H9 (cell line): ENCODE results near the gene CACNA1G. TPM values are rescaled to one million over a fixed set of nuclear protein-coding genes. Genes with fewer than 3 reads are reported as not detected.

ENCODE experiments used
- DNase-seq: peaks from one replicate; pipeline ENCODE4 v3.0.0-alpha.2; 2017
- H2AFZ ChIP-seq: one replicate; pipeline ENCODE4 v1.6.1; 2013; ENCODE audit warnings: mild to moderate bottlenecking, low read length, control low read depth, moderate library complexity
- H2AK5ac ChIP-seq: 2 replicates; pipeline ENCODE4 v1.6.1; 2013; ENCODE audit warnings: low read length, control low read depth, mixed read lengths; ENCODE audit not compliant: insufficient read length
- H2BK120ac ChIP-seq: one replicate; pipeline ENCODE4 v1.6.1; 2013; ENCODE audit warnings: low read depth, mild to moderate bottlenecking, low read length, control low read depth, inconsistent platforms; ENCODE audit not compliant: poor library complexity, severe bottlenecking
- H2BK12ac ChIP-seq: 2 replicates; pipeline ENCODE4 v1.6.1; 2013; ENCODE audit warnings: low read length, control low read depth, mixed read lengths, low read depth; ENCODE audit not compliant: insufficient read length
- H2BK15ac ChIP-seq: 2 replicates; pipeline ENCODE4 v1.6.1; 2013; ENCODE audit warnings: low read depth, low read length, control low read depth
- H2BK20ac ChIP-seq: one replicate; pipeline ENCODE4 v1.6.1; 2013; ENCODE audit warnings: low read depth, mild to moderate bottlenecking, low read length, control low read depth, inconsistent platforms; ENCODE audit not compliant: poor library complexity, severe bottlenecking
- H2BK5ac ChIP-seq: 2 replicates; pipeline ENCODE4 v1.6.1; 2013; ENCODE audit warnings: low read length, control low read depth, mixed read lengths; ENCODE audit not compliant: insufficient read length
- H3K14ac ChIP-seq: 2 replicates; pipeline ENCODE4 v1.6.1; 2013; ENCODE audit warnings: low read length, control low read depth; ENCODE audit not compliant: insufficient read depth
- H3K18ac ChIP-seq: 2 replicates; pipeline ENCODE4 v1.6.1; 2013; ENCODE audit warnings: low read depth, mild to moderate bottlenecking, mixed read lengths, low read length, control low read depth; ENCODE audit not compliant: insufficient read length
- H3K23ac ChIP-seq: 2 replicates; pipeline ENCODE4 v1.6.1; 2013; ENCODE audit warnings: low read length, control low read depth, mixed read lengths, low read depth; ENCODE audit not compliant: insufficient read length
- H3K23me2 ChIP-seq: 2 replicates; pipeline ENCODE4 v1.6.1; 2013; ENCODE audit warnings: low read depth, mild to moderate bottlenecking, mixed read lengths, low read length, control low read depth; ENCODE audit not compliant: insufficient read length, poor library complexity, severe bottlenecking
- H3K27ac ChIP-seq: 2 replicates; pipeline ENCODE4 v1.5.1; 2013; ENCODE audit warnings: low read length, control low read depth, mixed read lengths, low read depth; ENCODE audit not compliant: insufficient read length
- H3K27me3 ChIP-seq: 2 replicates; pipeline ENCODE4 v1.6.1; 2013; ENCODE audit warnings: low read length, control low read depth, inconsistent platforms; ENCODE audit not compliant: insufficient read depth
- H3K4ac ChIP-seq: 2 replicates; pipeline ENCODE4 v1.6.1; 2013; ENCODE audit warnings: low read depth, mild to moderate bottlenecking, control low read depth, inconsistent platforms, low read length, moderate library complexity
- H3K4me1 ChIP-seq: 2 replicates; pipeline ENCODE4 v1.6.1; 2013; ENCODE audit warnings: low read length, control low read depth, inconsistent platforms; ENCODE audit not compliant: insufficient read depth
- H3K4me2 ChIP-seq: 2 replicates; pipeline ENCODE4 v1.6.1; 2013; ENCODE audit warnings: low read length, control low read depth, mixed read lengths; ENCODE audit not compliant: insufficient read length, insufficient read depth
- H3K56ac ChIP-seq: 2 replicates; pipeline ENCODE4 v1.6.1; 2013; ENCODE audit warnings: low read depth, mild to moderate bottlenecking, mixed read lengths, low read length, control low read depth; ENCODE audit not compliant: insufficient read length
- H3K79me1 ChIP-seq: 2 replicates; pipeline ENCODE4 v1.6.1; 2013; ENCODE audit warnings: low read depth, mild to moderate bottlenecking, moderate library complexity, low read length, control low read depth, inconsistent platforms; ENCODE audit not compliant: insufficient read depth, poor library complexity, severe bottlenecking
- H3K79me2 ChIP-seq: 2 replicates; pipeline ENCODE4 v1.6.1; 2013; ENCODE audit warnings: low read length, control low read depth, inconsistent platforms; ENCODE audit not compliant: insufficient read depth
- H3K9ac ChIP-seq: 2 replicates; pipeline ENCODE4 v1.6.1; 2013; ENCODE audit warnings: low read length, control low read depth, mixed read lengths; ENCODE audit not compliant: insufficient read length; ENCODE audit errors: extremely low read depth
- H3K9me3 ChIP-seq: one replicate; pipeline ENCODE4 v1.6.1; 2013; ENCODE audit warnings: low read depth, low read length, inconsistent platforms; ENCODE audit not compliant: control insufficient read depth
- H3T11ph ChIP-seq: one replicate; pipeline ENCODE4 v1.6.1; 2013; ENCODE audit warnings: mild to moderate bottlenecking, low read length, control low read depth, inconsistent platforms
- H4K20me1 ChIP-seq: one replicate; pipeline ENCODE4 v1.6.1; 2013; ENCODE audit not compliant: control insufficient read depth, insufficient read length, insufficient read depth
- H4K5ac ChIP-seq: 2 replicates; pipeline ENCODE4 v1.6.1; 2013; ENCODE audit warnings: low read depth, mild to moderate bottlenecking, mixed read lengths, low read length, control low read depth; ENCODE audit not compliant: insufficient read length
- H4K8ac ChIP-seq: replicated peaks from 2 replicates; pipeline ENCODE4 v1.6.1; 2013; ENCODE audit warnings: low read length, control low read depth, mixed read lengths, low read depth; ENCODE audit not compliant: insufficient read length
- H4K91ac ChIP-seq: 2 replicates; pipeline ENCODE4 v1.6.1; 2013; ENCODE audit warnings: low read depth, mild to moderate bottlenecking, moderate library complexity, mixed read lengths, low read length, control low read depth; ENCODE audit not compliant: insufficient read length
- H3K27ac Mint-ChIP-seq, 3 experiments: 2 replicates in 2 of 3; 3 replicates in 1 of 3; pipeline ENCODE4 v1.8.0; 2020 to 2021; ENCODE audit warnings: mixed read lengths in 3 of 3, mild to moderate bottlenecking in 1 of 3, moderate library complexity in 1 of 3
- H3K27me3 Mint-ChIP-seq: 2 replicates; pipeline ENCODE4 v1.8.0; 2021; ENCODE audit warnings: low read depth, mild to moderate bottlenecking, moderate library complexity, mixed read lengths
- H3K36me3 Mint-ChIP-seq, 3 experiments: 2 replicates in 2 of 3; 3 replicates in 1 of 3; pipeline ENCODE4 v1.8.0; 2020 to 2021; ENCODE audit warnings: low read depth in 3 of 3, mixed read lengths in 3 of 3; ENCODE audit not compliant: insufficient read depth in 1 of 3
- H3K4me1 Mint-ChIP-seq, 2 experiments: 2 replicates each; pipeline ENCODE4 v1.8.0; 2020; ENCODE audit warnings: mixed read lengths in 2 of 2
- H3K4me3 Mint-ChIP-seq, 2 experiments: 2 replicates in 1 of 2; 3 replicates in 1 of 2; pipeline ENCODE4 v1.8.0; 2020 to 2021; ENCODE audit warnings: mild to moderate bottlenecking in 2 of 2, mixed read lengths in 2 of 2, moderate library complexity in 1 of 2
- H3K9me3 Mint-ChIP-seq, 2 experiments: 2 replicates in 1 of 2; 3 replicates in 1 of 2; pipeline ENCODE4 v1.8.0; 2020; ENCODE audit warnings: mild to moderate bottlenecking in 2 of 2, mixed read lengths in 2 of 2, moderate library complexity in 1 of 2
- CTCF ChIP-seq: fragments of 200-600 bp; sonication (generic); conservative IDR thresholded peaks from 3 replicates; pipeline ENCODE4 v1.8.0; 2021; ENCODE audit warnings: antibody characterized with exemption, mild to moderate bottlenecking
- WGBS: extraction: QIAGEN DNeasy Blood & Tissue Kit; methylation state at CpG from one replicate; pipeline ENCODE4 v1.1.7; 2013; ENCODE audit warnings: missing lambda C conversion rate, low lambda C conversion rate, mixed read lengths; ENCODE audit not compliant: insufficient read length; ENCODE audit errors: extremely low coverage; 5-methylcytosine and 5-hydroxymethylcytosine counted together
- total RNA-seq: library from RNA; stranded (reverse); gene quantifications from 2 replicates; pipeline ENCODE4 v1.2.1, GENCODE V29; 2021

CACNA1G gene
- total RNA-seq, 1 experiment from 2014 or later = 1.5 TPM

- Histone ChIP-seq H4K5ac (no peak overlapping the region), H3K79me2 (no peaks in the 10 kb centered on the region), H4K20me1 (peaks cover 2% of the 10 kb centered on the region), H3K18ac (no peak overlapping the region), H2BK12ac (no peak overlapping the region), H2AFZ (no peak overlapping the region), H3K14ac (no peak overlapping the region; the same call in 1 of the 2 replicates), H4K91ac (no peak overlapping the region), H3K4me1 (no peaks in the 10 kb centered on the region; the same call in 1 of the 2 replicates), H3K9ac (no peak overlapping the region), H3K4me2 (no peak overlapping the region), H3K79me1 (no peaks in the 10 kb centered on the region), H3T11ph (no peak overlapping the region), H2AK5ac (no peak overlapping the region), H4K8ac (no peak overlapping the region), H3K56ac (no peak overlapping the region), H3K27me3 (peaks cover 2% of the 10 kb centered on the region; the same call in 1 of the 2 replicates), H2BK20ac (no peak overlapping the region), H3K4ac (no peak overlapping the region), H3K23ac (no peak overlapping the region), H3K27ac (no peak overlapping the region), H2BK120ac (no peak overlapping the region), H3K23me2 (no peaks in the 10 kb centered on the region), H2BK15ac (no peak overlapping the region), H3K9me3 (no peaks in the 10 kb centered on the region), H2BK5ac (no peak overlapping the region)
- Mint-ChIP-seq H3K27ac (no peak overlapping the region; a peak in 2 of 7 replicates), H3K27me3 (peaks cover 20% of the 10 kb centered on the region), H3K4me3 (no peak overlapping the region; a peak in 1 of 5 replicates), H3K4me1 (peaks cover 6 to 28% of the 10 kb centered on the region in 2 experiments), H3K9me3 (no peaks in the 10 kb centered on the region), H3K36me3 (no peaks in the 10 kb centered on the region)
- no CpG with 5 or more reads among the region's 12 CpGs for WGBS
- DNase-seq = no peak
- TF ChIP-seq CTCF = no peak
Observed at GRCh38 chr17:50640686-50641351, 80.3 kb downstream of the CACNA1G start.
